ENCODE measurements around the gene CACNA2D4. TPM values are rescaled to one million over a fixed set of nuclear protein-coding genes. Genes with fewer than 3 reads are reported as not detected.

Gene CACNA2D4
- polyA plus RNA-seq, 3 donors: 17.8 to 87.7 (median 22.1) TPM

DNA sequence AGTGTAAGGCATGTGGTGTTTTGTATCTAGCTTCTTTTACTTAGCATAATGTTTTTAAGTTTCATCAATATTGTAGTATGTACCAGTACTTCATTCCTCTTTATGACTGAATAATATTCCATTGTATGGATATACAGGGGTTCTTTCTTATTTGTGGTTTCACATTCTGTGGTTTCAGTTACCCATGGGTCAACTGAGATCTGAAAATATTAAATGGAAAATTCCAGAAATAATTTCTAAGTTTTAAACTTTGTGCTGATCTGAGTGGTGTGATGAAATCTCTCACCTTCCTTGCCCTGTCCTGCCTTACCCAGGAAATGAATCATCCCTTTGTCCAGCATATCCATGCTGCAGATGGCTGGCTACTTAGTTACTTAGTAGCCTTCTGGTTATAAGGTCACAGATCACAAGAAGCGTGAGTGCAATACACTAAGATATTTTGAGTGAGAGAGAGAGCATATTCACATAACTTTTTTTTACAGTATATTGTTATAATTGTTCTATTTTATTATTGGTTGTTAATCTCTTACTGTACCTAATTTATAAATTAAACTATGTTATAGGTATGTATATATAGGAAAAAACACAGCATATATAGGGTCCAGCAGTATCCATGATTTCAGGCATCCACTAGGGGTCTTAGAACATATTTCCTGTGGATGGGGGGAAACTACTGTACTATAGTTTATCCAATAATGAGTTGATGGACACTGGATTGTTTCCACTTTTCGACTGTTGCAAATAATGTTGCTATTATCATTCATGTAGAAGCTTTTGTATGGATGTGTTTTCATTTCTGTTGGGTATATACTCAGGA is 157.7 kb downstream of the CACNA2D4 start:
- H3K27ac Mint-ChIP-seq: no peak overlapping the region
- peaks cover 49% of the 10 kb centered on the region for H3K79me2 ChIP-seq (ENCODE audit: insufficient read depth, low read length)
- H3K36me3 Mint-ChIP-seq: peaks cover 47 to 51% of the 10 kb centered on the region in 2 donors

GRCh38 chr12:1758887-1759286 is 159.6 kb downstream of the CACNA2D4 start:
- Histone ChIP-seq H3K4me3 (replicated peaks in 1 of 3; ENCODE audit: low read depth in 2 of 3, low read length in 3 of 3) (no peak overlapping the region), H3K9me3 (replicated peaks in 1 of 2; ENCODE audit: control insufficient read depth in 1 of 2, insufficient read depth in 1 of 2, low read length in 2 of 2) (no peaks in the 10 kb centered on the region), H3K79me2 (ENCODE audit: insufficient read depth, low read length) (peaks cover 40% of the 10 kb centered on the region), H3K36me3 (replicated peaks in 1 of 2; ENCODE audit: control insufficient read depth in 1 of 2, insufficient read depth in 2 of 2, low read length in 2 of 2) (peaks cover 30 to 72% of the 10 kb centered on the region in 2 donors), H3K4me2 (replicated peaks; ENCODE audit: extremely low read depth, low read length, poor library complexity, severe bottlenecking) (no peak overlapping the region), H4K20me1 (ENCODE audit: insufficient read depth, low read length) (peaks cover 25% of the 10 kb centered on the region), H3K4me1 (ENCODE audit: control insufficient read depth in 1 of 2, insufficient read depth in 2 of 2, low read length in 2 of 2) (no peaks in the 10 kb centered on the region), H2AFZ (ENCODE audit: insufficient read depth, low read depth, low read length, poor library complexity, severe bottlenecking) (no peak overlapping the region), H3K9ac (ENCODE audit: insufficient read depth, low read length, poor library complexity, severe bottlenecking) (no peak overlapping the region), H3K27ac (ENCODE audit: low read depth in 1 of 2, low read length in 2 of 2) (no peak overlapping the region), H3K27me3 (ENCODE audit: control insufficient read depth in 2 of 2, insufficient read depth in 2 of 2, low read length in 2 of 2) (no peaks in the 10 kb centered on the region)
- Mint-ChIP-seq H3K4me3 (no peak overlapping the region), H3K36me3 (peaks cover 57 to 61% of the 10 kb centered on the region in 2 donors), H3K9me3 (no peaks in the 10 kb centered on the region), H3K27ac (no peak overlapping the region), H3K4me1 (peaks cover 6% of the 10 kb centered on the region), H3K27me3 (ENCODE audit: low read depth in 3 of 3) (peaks cover 0 to 1% (median 0%) of the 10 kb centered on the region in 3 donors)
- WGBS (ENCODE audit: insufficient coverage): 88% methylated on average over 1 of the region's 4 CpGs
- DNase-seq: no peak
- intact Hi-C loops (cut with micrococcal nuclease): no loop called here
- TF ChIP-seq, protein P1, sequence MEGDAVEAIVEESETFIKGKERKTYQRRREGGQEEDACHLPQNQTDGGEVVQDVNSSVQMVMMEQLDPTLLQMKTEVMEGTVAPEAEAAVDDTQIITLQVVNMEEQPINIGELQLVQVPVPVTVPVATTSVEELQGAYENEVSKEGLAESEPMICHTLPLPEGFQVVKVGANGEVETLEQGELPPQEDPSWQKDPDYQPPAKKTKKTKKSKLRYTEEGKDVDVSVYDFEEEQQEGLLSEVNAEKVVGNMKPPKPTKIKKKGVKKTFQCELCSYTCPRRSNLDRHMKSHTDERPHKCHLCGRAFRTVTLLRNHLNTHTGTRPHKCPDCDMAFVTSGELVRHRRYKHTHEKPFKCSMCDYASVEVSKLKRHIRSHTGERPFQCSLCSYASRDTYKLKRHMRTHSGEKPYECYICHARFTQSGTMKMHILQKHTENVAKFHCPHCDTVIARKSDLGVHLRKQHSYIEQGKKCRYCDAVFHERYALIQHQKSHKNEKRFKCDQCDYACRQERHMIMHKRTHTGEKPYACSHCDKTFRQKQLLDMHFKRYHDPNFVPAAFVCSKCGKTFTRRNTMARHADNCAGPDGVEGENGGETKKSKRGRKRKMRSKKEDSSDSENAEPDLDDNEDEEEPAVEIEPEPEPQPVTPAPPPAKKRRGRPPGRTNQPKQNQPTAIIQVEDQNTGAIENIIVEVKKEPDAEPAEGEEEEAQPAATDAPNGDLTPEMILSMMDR (IDR thresholded peaks at IDR 0.05): no peak

More for the DNA sequence above, 157.7 kb downstream of the CACNA2D4 start:
- H3K4me1 Mint-ChIP-seq: peaks cover 6% of the 10 kb centered on the region
- H3K27ac ChIP-seq (ENCODE audit: low read depth in 1 of 2, low read length in 2 of 2): no peak overlapping the region
- no peaks in the 10 kb centered on the region for H3K4me1 ChIP-seq (ENCODE audit: control insufficient read depth in 1 of 2, insufficient read depth in 2 of 2, low read length in 2 of 2)
- H3K36me3 ChIP-seq (replicated peaks in 1 of 2; ENCODE audit: control insufficient read depth in 1 of 2, insufficient read depth in 2 of 2, low read length in 2 of 2): peaks cover 23 to 63% of the 10 kb centered on the region in 2 donors
- no peaks in the 10 kb centered on the region for H3K9me3 ChIP-seq (replicated peaks in 1 of 2; ENCODE audit: control insufficient read depth in 1 of 2, insufficient read depth in 1 of 2, low read length in 2 of 2)
- no CpG with 5 or more reads among the region's 2 CpGs for WGBS (ENCODE audit: insufficient coverage)
- no peaks in the 10 kb centered on the region for H3K9me3 Mint-ChIP-seq
- H3K4me2 ChIP-seq (replicated peaks; ENCODE audit: extremely low read depth, low read length, poor library complexity, severe bottlenecking): no peak overlapping the region
- DNase-seq: peak in 2 of 3 donors; percentile 5 to 35
- no peak overlapping the region for H3K9ac ChIP-seq (ENCODE audit: insufficient read depth, low read length, poor library complexity, severe bottlenecking)
- no peak overlapping the region for H2AFZ ChIP-seq (ENCODE audit: insufficient read depth, low read depth, low read length, poor library complexity, severe bottlenecking)
- intact Hi-C loops (cut with micrococcal nuclease): no loop called here
- peaks cover 0 to 1% (median 0%) of the 10 kb centered on the region in 3 donors for H3K27me3 Mint-ChIP-seq (ENCODE audit: low read depth in 3 of 3)
- TF ChIP-seq, protein P1 (IDR thresholded peaks at IDR 0.05): no peak
- H3K4me3 Mint-ChIP-seq: no peak overlapping the region
- H3K27me3 ChIP-seq (ENCODE audit: control insufficient read depth in 2 of 2, insufficient read depth in 2 of 2, low read length in 2 of 2): no peaks in the 10 kb centered on the region
- no peak overlapping the region for H3K4me3 ChIP-seq (replicated peaks in 1 of 3; ENCODE audit: low read depth in 2 of 3, low read length in 3 of 3)
- H4K20me1 ChIP-seq (ENCODE audit: insufficient read depth, low read length): peaks cover 35% of the 10 kb centered on the region
